Measurements from ENCODE around the gene SSBP3. TPM values are rescaled to one million over a fixed set of nuclear protein-coding genes. Genes with fewer than 3 reads are reported as not detected.
A peak's percentile ranks its signal among the peaks of the same experiment; 100 is the strongest.

SSBP3 gene
- total and polyA plus RNA-seq, 9 of the 15 experiments (the other 6 are each of a cell fraction or from before 2014, with no cell fraction given) = 8.7 to 108 (median 33.8) TPM

GRCh38 chr1:54228638-54229079, 177.5 kb downstream of the SSBP3 start:
- no peak overlapping the region for H3K4me2 ChIP-seq (ENCODE audit: insufficient read depth, low read length)
- FAIRE-seq = no peak
- no peak for ATAC-seq
- H3K9ac ChIP-seq (ENCODE audit: insufficient read depth in 1 of 2, low read depth in 2 of 2, low read length in 2 of 2) = peak overlapping the region in 1 of 2 experiments; percentile 31; a peak in 2 of 4 replicates
- H3K27ac ChIP-seq (ENCODE audit: extremely low read depth, low read depth, low read length) = no peak overlapping the region
- H3K27me3 ChIP-seq (ENCODE audit: control insufficient read depth in 2 of 2, insufficient read depth in 2 of 2, low read length in 2 of 2) = no peaks in the 10 kb centered on the region
- TF ChIP-seq POLR2G (IDR thresholded peaks at IDR 0.05; ENCODE audit: low read depth, low read length) = peak; percentile 57; the same call in 1 of the 2 replicates
- no peak for TF ChIP-seq ZNF589 (CRISPR knock-in tag; IDR thresholded peaks at IDR 0.05; ENCODE audit: low read depth)
- no peak for TF ChIP-seq HDAC1 (IDR thresholded peaks at IDR 0.05)
- peak; percentile 93 for TF ChIP-seq RBM22 (IDR thresholded peaks at IDR 0.05; ENCODE audit: low read depth, low read length, poor library complexity, severe bottlenecking)
- no peak for TF ChIP-seq POLR2AphosphoS2 (IDR thresholded peaks at IDR 0.05; ENCODE audit: low read length)
- CTCF ChIA-PET (ENCODE audit: low intra/inter-chr PET ratio) = no interaction called here
- no peaks in the 10 kb centered on the region for H3K9me3 ChIP-seq (replicated peaks; ENCODE audit: control insufficient read depth, insufficient read depth, low read depth, low read length)
- in situ Hi-C loops (cut with MboI) = no loop called here
- POLR2A ChIA-PET = interaction anchor here (0.8 to 2.8 kb wide), 5 partner anchors 9 to 48 kb away, joined by 3 to 21 read pairs (median 4); no protein-coding TSS in a partner anchor
- peaks cover 11% of the 10 kb centered on the region for H4K20me1 ChIP-seq (replicated peaks; ENCODE audit: control insufficient read depth, insufficient read depth, low read length)
- peaks cover 27 to 31% of the 10 kb centered on the region in 2 experiments for H3K4me1 ChIP-seq (replicated peaks in 1 of 2; ENCODE audit: control insufficient read depth in 2 of 2, insufficient read depth in 2 of 2, low read length in 2 of 2)
- H3K9me1 ChIP-seq (ENCODE audit: control insufficient read depth, insufficient read depth, low read length) = no peaks in the 10 kb centered on the region
- no peaks in the 10 kb centered on the region for H3K79me2 ChIP-seq (ENCODE audit: control insufficient read depth, insufficient read depth, low read length)
- no peak overlapping the region for H2AFZ ChIP-seq (ENCODE audit: low read depth, low read length)
- no TSS peak for BruUV-seq (replicated peaks)
- intact Hi-C loops (cut with micrococcal nuclease) = no loop called here
- H3K4me3 ChIP-seq = no peak overlapping the region
- 98% methylated on average over 10 of the region's 13 CpGs for WGBS (ENCODE audit: insufficient coverage, low coverage, missing lambda C conversion rate)
- peaks cover 48% of the 10 kb centered on the region for H3K36me3 ChIP-seq (ENCODE audit: control insufficient read depth, insufficient read depth, low read length)
- no peak for DNase-seq (ENCODE audit: extremely low read depth in 1 of 4, low spot score in 3 of 4)

DNA sequence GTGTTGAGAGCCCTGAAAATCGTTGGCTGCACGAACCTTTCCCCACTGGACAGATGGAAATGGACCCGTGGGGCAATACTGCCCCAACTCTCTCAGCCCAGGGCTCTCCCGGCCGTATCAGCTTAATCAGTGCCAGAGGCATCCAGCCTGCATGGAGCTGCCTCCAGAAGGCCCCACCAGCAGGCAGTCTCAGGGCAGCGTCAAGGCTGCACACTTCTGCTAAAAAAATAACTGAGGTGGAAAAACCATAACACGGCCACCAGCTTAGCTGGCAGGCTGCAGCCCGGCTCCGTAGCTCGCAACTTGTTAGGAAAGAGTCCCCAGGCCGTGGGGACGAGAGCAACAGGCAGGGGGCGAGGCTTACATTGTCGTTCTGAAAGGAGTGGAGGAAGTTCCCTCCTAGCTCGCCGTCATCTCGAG, 178.3 kb downstream of the SSBP3 start:
- Histone ChIP-seq H2AFZ (ENCODE audit: low read depth, low read length) (no peak overlapping the region), H3K4me3 (no peak overlapping the region), H3K9ac (ENCODE audit: insufficient read depth in 1 of 2, low read depth in 2 of 2, low read length in 2 of 2) (no peak overlapping the region), H3K36me3 (ENCODE audit: control insufficient read depth, insufficient read depth, low read length) (peaks cover 48% of the 10 kb centered on the region), H4K20me1 (replicated peaks; ENCODE audit: control insufficient read depth, insufficient read depth, low read length) (peaks cover 11% of the 10 kb centered on the region), H3K9me1 (ENCODE audit: control insufficient read depth, insufficient read depth, low read length) (no peaks in the 10 kb centered on the region), H3K9me3 (replicated peaks; ENCODE audit: control insufficient read depth, insufficient read depth, low read depth, low read length) (no peaks in the 10 kb centered on the region), H3K27me3 (ENCODE audit: control insufficient read depth in 2 of 2, insufficient read depth in 2 of 2, low read length in 2 of 2) (no peaks in the 10 kb centered on the region), H3K27ac (ENCODE audit: extremely low read depth, low read depth, low read length) (no peak overlapping the region), H3K4me2 (ENCODE audit: insufficient read depth, low read length) (no peak overlapping the region), H3K79me2 (ENCODE audit: control insufficient read depth, insufficient read depth, low read length) (no peaks in the 10 kb centered on the region), H3K4me1 (replicated peaks in 1 of 2; ENCODE audit: control insufficient read depth in 2 of 2, insufficient read depth in 2 of 2, low read length in 2 of 2) (peaks cover 27 to 38% of the 10 kb centered on the region in 2 experiments)
- in situ Hi-C loops (cut with MboI) = no loop called here
- ChIA-PET POLR2A (interaction anchor here (0.5 to 2.8 kb wide), 6 partner anchors 8 to 392 kb away, joined by 3 to 21 read pairs (median 4); no protein-coding TSS in a partner anchor), CTCF (ENCODE audit: low intra/inter-chr PET ratio) (no interaction called here)
- BruUV-seq (replicated peaks) = no TSS peak
- TF ChIP-seq ZBTB7A (IDR thresholded peaks at IDR 0.05; ENCODE audit: borderline replicate concordance, control insufficient read depth, low read depth, low read length) = no peak
- no peak for TF ChIP-seq MEF2A (IDR thresholded peaks at IDR 0.05; ENCODE audit: control insufficient read depth, low read depth, low read length)
- no peak for TF ChIP-seq BCL6 (CRISPR knock-in tag; IDR thresholded peaks at IDR 0.05)
- TF ChIP-seq ARNT (IDR thresholded peaks at IDR 0.05) = no peak
- no peak for FAIRE-seq
- no peak for DNase-seq (ENCODE audit: extremely low read depth in 1 of 4, low spot score in 3 of 4)
- intact Hi-C loops (cut with micrococcal nuclease) = no loop called here
- ATAC-seq = no peak
- WGBS (ENCODE audit: insufficient coverage, low coverage, missing lambda C conversion rate) = 78% methylated on average over 17 of the region's 17 CpGs
